ENCODE data around the gene EEA1.

EEA1 gene

GRCh38 chr12:92938018-92938417, 8.9 kb upstream of the EEA1 start:
- no peak for DNase-seq

- no peak for DNase-seq
Measured at GRCh38 chr12:92933606-92934005, 4.5 kb upstream of the EEA1 start.

GRCh38 chr12:92930421-92930820, 1.3 kb upstream of the EEA1 start:
- DNase-seq = no peak

GRCh38 chr12:92929983-92930382, 888 bp upstream of the EEA1 start:
- no peak for DNase-seq

- peak; percentile 32 for DNase-seq
Measured at GRCh38 chr12:92928421-92928961, 604 bp downstream of the EEA1 start.

GRCh38 chr12:92927436-92928281, 1.4 kb downstream of the EEA1 start:
- DNase-seq = peak; percentile 80

GRCh38 chr12:92927055-92927435, 2.0 kb downstream of the EEA1 start:
- DNase-seq = peak; percentile 90

GRCh38 chr12:92926549-92926948, 2.5 kb downstream of the EEA1 start:
- DNase-seq = no peak

GRCh38 chr12:92921877-92922276, 7.2 kb downstream of the EEA1 start:
- DNase-seq = no peak

GRCh38 chr12:92915365-92915764, 13.7 kb downstream of the EEA1 start:
- no peak for DNase-seq

GRCh38 chr12:92914170-92914569, 14.9 kb downstream of the EEA1 start:
- DNase-seq = no peak

GRCh38 chr12:92912672-92913071, 16.4 kb downstream of the EEA1 start:
- DNase-seq = no peak

- no peak for DNase-seq
Measured at GRCh38 chr12:92912052-92912451, 17.0 kb downstream of the EEA1 start.

- no peak for DNase-seq
Measured at GRCh38 chr12:92911339-92911738, 17.8 kb downstream of the EEA1 start.

- no peak for DNase-seq
Measured at GRCh38 chr12:92908108-92908507, 21.0 kb downstream of the EEA1 start.

- DNase-seq = no peak
Measured at GRCh38 chr12:92905811-92906554, 23.1 kb downstream of the EEA1 start.

GRCh38 chr12:92905258-92905810, 23.8 kb downstream of the EEA1 start:
- no peak for DNase-seq

- DNase-seq = no peak
Measured at GRCh38 chr12:92900941-92901340, 28.2 kb downstream of the EEA1 start.

GRCh38 chr12:92899386-92900001, 29.6 kb downstream of the EEA1 start:
- DNase-seq = peak; percentile 99

- DNase-seq = peak; percentile 13
Measured at GRCh38 chr12:92898755-92899154, 30.3 kb downstream of the EEA1 start.

GRCh38 chr12:92897844-92898243, 31.3 kb downstream of the EEA1 start:
- DNase-seq = no peak

- no peak for DNase-seq
Measured at GRCh38 chr12:92890601-92891106, 38.4 kb downstream of the EEA1 start.

- no peak for DNase-seq
Measured at GRCh38 chr12:92886131-92886530, 43.0 kb downstream of the EEA1 start.

Data from fibroblast of skin of back (primary cell).